HG02571 (cell line): Measurements from ENCODE around the gene GAB2.

ENCODE experiments used
- ATAC-seq: cut with Tn5 transposase; IDR thresholded peaks from one replicate; pipeline ENCODE4 v1.9.1; 2021; ENCODE audit warnings: mild to moderate bottlenecking, moderate library complexity; ENCODE audit not compliant: unreplicated experiment

GAB2 gene

GRCh38 chr11:78168539-78169477 is 248.8 kb downstream of the GAB2 start:
- no peak for ATAC-seq

DNA sequence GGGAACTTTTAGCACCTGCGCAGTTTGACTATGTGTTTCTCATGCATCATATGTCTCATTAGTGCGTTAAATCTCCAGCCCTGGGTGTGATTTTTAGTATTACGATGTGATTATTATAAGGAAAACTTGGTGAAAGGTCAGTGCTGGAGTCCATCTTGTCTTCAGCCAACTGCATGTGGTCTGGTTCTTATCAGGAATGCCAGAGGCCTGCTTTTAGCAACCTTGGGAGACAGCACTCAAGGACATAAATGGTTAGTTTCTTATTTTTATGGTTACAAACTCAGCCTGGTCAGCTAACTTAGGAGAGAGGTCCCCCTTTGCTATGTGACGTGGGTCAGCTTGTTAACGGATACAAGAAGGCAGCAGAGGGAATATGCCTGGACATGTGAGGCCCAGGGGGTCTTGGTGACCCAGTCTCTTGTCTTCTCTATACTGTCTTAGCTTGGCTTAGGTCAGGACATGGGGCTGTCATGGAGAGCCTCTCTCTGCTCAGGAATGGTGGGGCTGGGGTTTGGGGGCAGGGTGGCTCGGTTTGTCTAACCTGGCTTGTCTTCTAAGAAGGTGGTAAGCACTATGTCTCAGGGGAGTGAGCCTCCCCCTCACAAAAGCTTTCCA is 250.7 kb downstream of the GAB2 start:
- no peak for ATAC-seq
